C4-2B (cell line): ENCODE results near the gene TBCE.

ENCODE experiments used
- CTCF ChIP-seq: fragments of 450-650 bp; conservative IDR thresholded peaks from 2 replicates; pipeline ENCODE4 v1.5.1; 2017; ENCODE audit warnings: mild to moderate bottlenecking
- ZFX ChIP-seq: fragments of 450-650 bp; IDR thresholded peaks from 2 replicates; pipeline ENCODE4 v1.6.1; 2017

DNA sequence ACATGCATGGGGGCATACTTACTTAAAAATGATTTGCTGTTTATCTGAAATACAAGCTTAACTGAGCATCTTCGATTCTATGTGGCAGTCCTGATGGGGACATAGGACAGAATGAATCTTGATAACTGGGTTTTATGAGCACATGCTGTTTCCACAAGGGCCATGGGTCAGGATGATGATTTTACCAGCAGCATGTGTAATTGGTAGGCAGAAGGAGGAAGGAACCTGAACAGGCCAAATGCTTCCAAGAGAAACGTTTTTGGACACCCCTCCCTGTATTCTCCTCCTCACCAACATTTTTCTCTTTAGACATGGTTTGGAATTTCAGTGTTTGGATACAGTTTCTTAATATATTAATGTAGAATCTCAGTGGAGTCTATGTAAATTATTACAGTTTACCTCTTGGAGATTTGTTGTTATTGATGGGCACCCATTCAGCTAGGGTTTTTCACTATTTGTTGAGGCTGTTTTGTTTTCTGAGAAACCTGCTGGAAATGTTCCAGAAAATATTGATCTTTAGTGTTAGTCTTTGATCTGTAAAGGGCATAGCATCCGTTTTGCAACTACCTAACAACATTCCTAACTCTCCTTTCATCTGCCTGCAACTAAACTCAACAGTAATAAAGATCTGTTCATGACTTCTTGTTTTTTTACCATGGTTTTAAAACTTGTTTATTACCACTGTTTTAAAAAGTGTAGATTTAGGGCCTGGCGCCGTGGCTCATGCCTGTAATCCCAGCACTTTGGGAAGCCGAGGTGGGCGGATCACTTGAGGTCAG lies 42.0 kb downstream of the TBCE start:
- TF ChIP-seq CTCF, result no peak
- no peak for TF ChIP-seq ZFX
